Measurements from ENCODE around the gene MAT1A. TPM values are rescaled to one million over a fixed set of nuclear protein-coding genes. Genes with fewer than 3 reads are reported as not detected.

MAT1A gene
- total RNA-seq, 1 donor from 2014 or later: not detected

- no peak for DNase-seq
These were observed 7.4 kb downstream of the MAT1A start for GRCh38 chr10:80281784-80282765.

GRCh38 chr10:80281292-80281691 is 8.2 kb downstream of the MAT1A start:
- no peak for DNase-seq

- no peak for DNase-seq
These were observed 9.2 kb downstream of the MAT1A start for GRCh38 chr10:80280071-80280800.

- no peak for DNase-seq
These were observed 10.3 kb downstream of the MAT1A start for GRCh38 chr10:80279146-80279545.

GRCh38 chr10:80278480-80278879 is 11.0 kb downstream of the MAT1A start:
- DNase-seq: no peak

- no peak for DNase-seq
These were observed 11.7 kb downstream of the MAT1A start for GRCh38 chr10:80277567-80278250.

GRCh38 chr10:80277016-80277415 is 12.4 kb downstream of the MAT1A start:
- DNase-seq: no peak

GRCh38 chr10:80276335-80276734 is 13.1 kb downstream of the MAT1A start:
- DNase-seq: no peak

- no peak for DNase-seq
These were observed 13.7 kb downstream of the MAT1A start for GRCh38 chr10:80275756-80276155.

GRCh38 chr10:80275135-80275498 is 14.3 kb downstream of the MAT1A start:
- no peak for DNase-seq

GRCh38 chr10:80274396-80275134 is 14.9 kb downstream of the MAT1A start:
- DNase-seq: no peak

- DNase-seq: no peak
These were observed 15.8 kb downstream of the MAT1A start for GRCh38 chr10:80273523-80274170.

GRCh38 chr10:80272793-80273522 is 16.5 kb downstream of the MAT1A start:
- DNase-seq: no peak

- no peak for DNase-seq
These were observed 18.0 kb downstream of the MAT1A start for GRCh38 chr10:80271416-80271815.

GRCh38 chr10:80270887-80271286 is 18.6 kb downstream of the MAT1A start:
- DNase-seq: no peak

- DNase-seq: no peak
These were observed 20.4 kb downstream of the MAT1A start for GRCh38 chr10:80268938-80269588.

- DNase-seq: no peak
These were observed 21.2 kb downstream of the MAT1A start for GRCh38 chr10:80268266-80268665.

- no peak for DNase-seq
These were observed 23.0 kb downstream of the MAT1A start for GRCh38 chr10:80266513-80266863.

- DNase-seq: no peak
These were observed 23.5 kb downstream of the MAT1A start for GRCh38 chr10:80265740-80266512.
